Central memory CD8-positive, alpha-beta T cell (primary cell): ENCODE measurements around the gene LMAN1L.

Experiments used
- ATAC-seq: fragments of 150-1000 bp; cut with Tn5 transposase; replicated peaks from 2 replicates; pipeline ENCODE4 v1.10.0; 2022; ENCODE audit warnings: mild to moderate bottlenecking, moderate FRiP score, moderate number of reproducible peaks; ENCODE audit not compliant: poor library complexity, severe bottlenecking; ENCODE audit errors: extremely low read depth
- DNase-seq, 2 donors: peaks; one replicate each; pipeline ENCODE4 v3.0.0; 2021; ENCODE audit warnings: low spot score in 2 of 2
- H3K27ac Mint-ChIP-seq: one replicate; pipeline ENCODE4 v1.8.0; 2022; ENCODE audit warnings: low read depth, mild to moderate bottlenecking, moderate library complexity, mixed read lengths
- H3K27me3 Mint-ChIP-seq: one replicate; pipeline ENCODE4 v1.8.0; 2022; ENCODE audit warnings: mixed read lengths
- H3K36me3 Mint-ChIP-seq: one replicate; pipeline ENCODE4 v1.8.0; 2022; ENCODE audit warnings: mild to moderate bottlenecking, moderate library complexity, mixed read lengths; ENCODE audit not compliant: insufficient read depth
- H3K4me1 Mint-ChIP-seq: one replicate; pipeline ENCODE4 v1.8.0; 2022; ENCODE audit warnings: mixed read lengths
- H3K4me3 Mint-ChIP-seq: one replicate; pipeline ENCODE4 v1.8.0; 2022; ENCODE audit warnings: mild to moderate bottlenecking, moderate library complexity, mixed read lengths
- H3K9me3 Mint-ChIP-seq: one replicate; pipeline ENCODE4 v1.8.0; 2022; ENCODE audit warnings: mixed read lengths

LMAN1L gene

DNA sequence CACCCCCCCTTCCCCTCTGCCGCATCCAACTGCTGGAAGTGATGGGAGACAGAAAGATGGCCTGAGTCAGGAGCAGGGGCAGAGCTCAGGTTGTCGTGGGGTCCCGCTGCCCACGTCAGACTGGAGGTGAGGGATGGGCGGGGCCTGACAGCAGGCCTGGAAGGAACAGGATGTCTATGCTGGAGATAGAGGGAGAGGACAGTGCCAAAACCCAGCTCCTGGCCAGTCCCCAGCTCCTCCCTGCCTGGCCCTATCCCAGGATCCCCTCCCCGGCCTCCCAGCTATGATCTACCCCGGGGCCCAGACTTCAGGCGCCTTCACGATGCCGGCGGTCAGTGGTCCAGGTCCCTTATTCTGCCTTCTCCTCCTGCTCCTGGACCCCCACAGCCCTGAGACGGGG is at the start of gene LMAN1L:
LMAN1L (plus strand) TSS at position 303 of the 400 bp plus-strand sequence; CDS start at position 323, 20 bp downstream.
- ATAC-seq = no peak
- Mint-ChIP-seq H3K4me3 (no peak within 1 kb of the TSS), H3K36me3 (no peaks in the 10 kb centered on the region), H3K27ac (peak within 1 kb of the TSS; percentile 12), H3K27me3 (no peaks in the 10 kb centered on the region), H3K4me1 (peaks cover 26% of the 10 kb centered on the region), H3K9me3 (no peaks in the 10 kb centered on the region)
- DNase-seq = no peak

- Mint-ChIP-seq H3K27me3 (peaks cover 10% of the 10 kb centered on the region), H3K9me3 (no peaks in the 10 kb centered on the region), H3K36me3 (peaks cover 1% of the 10 kb centered on the region), H3K4me1 (no peaks in the 10 kb centered on the region), H3K27ac (no peak overlapping the region), H3K4me3 (no peak overlapping the region)
- DNase-seq (no peak), ATAC-seq (no peak)
These were observed 49.2 kb upstream of the LMAN1L start for GRCh38 chr15:74763416-74763815.

GRCh38 chr15:74767167-74768098 is 45.2 kb upstream of the LMAN1L start:
- Mint-ChIP-seq H3K36me3 (peaks cover 8% of the 10 kb centered on the region), H3K4me3 (no peak overlapping the region), H3K9me3 (no peaks in the 10 kb centered on the region)

DNA sequence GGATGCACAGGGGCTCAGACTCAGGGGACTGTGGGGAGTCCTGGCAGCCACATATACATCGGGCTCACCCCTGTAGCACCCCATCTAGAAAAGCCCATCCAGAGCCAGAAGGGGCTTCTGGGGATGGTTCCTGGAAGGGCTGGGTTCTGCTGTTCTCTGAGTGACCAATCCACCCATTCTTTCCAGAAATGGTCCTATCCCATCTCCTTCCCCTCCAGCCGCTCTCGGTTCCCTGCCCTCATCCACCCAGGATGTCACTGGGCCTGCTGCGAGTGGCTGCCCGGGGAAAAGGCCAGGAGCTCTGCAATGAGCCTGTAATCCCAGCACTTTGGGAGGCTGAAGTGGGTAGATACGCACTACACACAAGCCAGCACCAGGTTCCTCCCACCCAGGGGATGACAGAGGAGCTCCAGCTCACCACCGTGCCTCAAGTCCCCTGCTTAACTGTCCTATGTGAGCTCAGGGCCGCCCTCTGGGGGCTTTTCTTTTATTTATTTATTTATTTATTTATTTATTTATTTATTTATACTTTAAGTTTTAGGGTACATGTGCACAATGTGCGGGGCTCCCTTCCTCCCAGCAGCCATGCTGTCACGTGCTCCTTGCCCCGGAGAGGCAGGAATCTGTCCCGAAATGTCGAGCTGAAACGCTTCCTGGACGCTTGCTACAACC is 44.4 kb upstream of the LMAN1L start:
- no peak overlapping the region for H3K27ac Mint-ChIP-seq
- H3K9me3 Mint-ChIP-seq = no peaks in the 10 kb centered on the region
- no peak overlapping the region for H3K4me3 Mint-ChIP-seq
- DNase-seq = no peak
- ATAC-seq = no peak
- peaks cover 12% of the 10 kb centered on the region for H3K4me1 Mint-ChIP-seq
- H3K36me3 Mint-ChIP-seq = peaks cover 8% of the 10 kb centered on the region
- H3K27me3 Mint-ChIP-seq = peaks cover 3% of the 10 kb centered on the region

More at GRCh38 chr15:74767167-74768098, 45.2 kb upstream of the LMAN1L start:
- DNase-seq (no peak), ATAC-seq (no peak)
- Mint-ChIP-seq H3K27me3 (peaks cover 10% of the 10 kb centered on the region), H3K4me1 (peaks cover 12% of the 10 kb centered on the region), H3K27ac (no peak overlapping the region)

DNA sequence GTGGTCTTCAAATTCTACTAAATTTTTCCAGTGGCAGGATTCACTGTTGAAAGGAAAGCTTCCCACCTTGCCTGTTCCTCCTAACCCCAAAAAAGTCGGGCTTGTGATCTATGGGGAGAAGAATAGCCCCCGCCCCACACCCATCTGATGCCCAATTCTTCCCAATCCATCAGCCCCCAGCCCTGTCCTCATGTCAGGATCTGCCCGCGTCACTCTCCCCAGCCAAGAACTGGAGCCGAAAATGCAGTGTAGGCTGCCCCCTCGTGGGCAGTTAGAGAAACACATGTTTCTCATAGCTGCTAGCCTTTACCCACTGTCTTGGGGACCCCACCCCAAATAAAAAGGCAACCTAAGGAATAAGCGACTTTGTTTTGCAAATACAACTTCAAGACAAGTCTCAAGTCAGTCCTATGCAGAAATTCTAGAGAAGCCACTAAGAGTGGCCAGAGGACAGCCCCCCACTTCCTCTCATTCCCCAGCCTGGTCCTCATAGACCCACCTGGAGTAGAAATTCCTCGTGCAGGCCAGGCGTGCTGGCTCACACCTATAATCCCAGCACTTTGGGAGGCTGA is 43.8 kb upstream of the LMAN1L start:
- H3K36me3 Mint-ChIP-seq = peaks cover 10% of the 10 kb centered on the region

GRCh38 chr15:74769463-74770025 is 43.1 kb upstream of the LMAN1L start:
- H3K4me1 Mint-ChIP-seq = peaks cover 12% of the 10 kb centered on the region
- H3K4me3 Mint-ChIP-seq = no peak overlapping the region
- ATAC-seq (no peak), DNase-seq (no peak)
- no peaks in the 10 kb centered on the region for H3K9me3 Mint-ChIP-seq
- H3K27ac Mint-ChIP-seq = no peak overlapping the region
- peaks cover 10% of the 10 kb centered on the region for H3K36me3 Mint-ChIP-seq
- no peaks in the 10 kb centered on the region for H3K27me3 Mint-ChIP-seq

More for the DNA sequence above, 43.8 kb upstream of the LMAN1L start:
- H3K4me1 Mint-ChIP-seq = peaks cover 12% of the 10 kb centered on the region
- no peaks in the 10 kb centered on the region for H3K9me3 Mint-ChIP-seq
- no peaks in the 10 kb centered on the region for H3K27me3 Mint-ChIP-seq
- H3K27ac Mint-ChIP-seq = no peak overlapping the region
- ATAC-seq (no peak), DNase-seq (peak in 1 of 2 donors; percentile 58)
- no peak overlapping the region for H3K4me3 Mint-ChIP-seq

DNA sequence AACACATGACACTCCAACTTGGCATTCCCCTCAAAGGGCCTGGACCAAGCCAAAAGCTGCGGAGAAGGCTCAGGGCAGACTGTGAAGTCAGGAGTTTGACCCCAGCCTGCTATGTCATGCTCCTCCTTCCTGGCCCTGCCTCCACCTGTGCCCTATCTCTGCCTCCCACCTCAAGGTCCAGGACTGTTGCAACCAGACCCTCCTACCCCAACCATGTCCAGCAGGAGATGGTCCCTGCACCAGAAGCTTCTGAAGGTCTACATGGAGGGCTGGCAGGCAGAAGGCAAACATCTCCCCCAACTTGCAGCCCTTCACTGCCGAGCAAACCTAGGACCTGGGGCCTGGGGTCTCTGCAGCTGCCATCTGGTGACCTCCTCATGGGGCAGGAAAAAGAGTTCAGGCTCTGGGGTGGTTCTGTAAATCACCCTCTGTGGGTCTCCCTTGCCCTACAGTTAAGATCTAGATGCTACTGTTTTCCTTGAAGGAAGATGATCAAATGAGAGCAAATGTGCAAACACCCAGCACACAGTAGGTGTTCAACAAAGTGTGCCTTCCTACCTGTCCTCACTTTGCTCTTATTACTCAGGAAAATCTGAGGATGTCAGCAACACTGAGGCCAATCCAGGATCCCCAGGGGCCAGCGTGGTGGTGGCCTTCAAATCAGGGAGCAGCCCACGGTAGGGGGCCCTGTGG is 42.3 kb upstream of the LMAN1L start:
- Mint-ChIP-seq H3K4me1 (peaks cover 15% of the 10 kb centered on the region), H3K27me3 (no peaks in the 10 kb centered on the region), H3K27ac (no peak overlapping the region), H3K4me3 (no peak overlapping the region), H3K36me3 (peaks cover 10% of the 10 kb centered on the region), H3K9me3 (no peaks in the 10 kb centered on the region)
- DNase-seq = no peak
- ATAC-seq = no peak

DNA sequence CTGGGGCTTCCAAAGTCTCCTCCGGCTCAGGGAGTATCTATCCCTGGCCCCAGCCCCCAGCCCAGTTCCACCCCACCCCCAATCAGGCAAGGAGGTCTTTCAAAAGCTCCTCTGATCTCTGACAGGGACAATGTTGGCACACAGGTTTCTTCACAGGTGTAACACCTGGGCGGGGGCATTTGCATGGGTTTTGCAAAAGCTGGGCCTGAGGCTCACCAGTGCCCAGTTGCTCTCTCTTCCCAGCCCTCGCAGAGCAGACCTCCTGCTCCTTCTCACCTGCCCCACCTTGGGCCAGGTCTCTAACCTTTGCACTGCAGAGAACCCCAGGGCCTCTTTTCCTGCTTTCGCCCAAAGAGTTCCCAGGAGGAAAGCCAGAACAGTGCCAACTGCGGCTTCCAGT is 39.3 kb upstream of the LMAN1L start:
- peaks cover 9% of the 10 kb centered on the region for H3K36me3 Mint-ChIP-seq
- H3K9me3 Mint-ChIP-seq = no peaks in the 10 kb centered on the region
- H3K27me3 Mint-ChIP-seq = no peaks in the 10 kb centered on the region
- ATAC-seq (no peak), DNase-seq (no peak)
- no peak overlapping the region for H3K4me3 Mint-ChIP-seq
- H3K4me1 Mint-ChIP-seq = peaks cover 43% of the 10 kb centered on the region
- no peak overlapping the region for H3K27ac Mint-ChIP-seq

DNA sequence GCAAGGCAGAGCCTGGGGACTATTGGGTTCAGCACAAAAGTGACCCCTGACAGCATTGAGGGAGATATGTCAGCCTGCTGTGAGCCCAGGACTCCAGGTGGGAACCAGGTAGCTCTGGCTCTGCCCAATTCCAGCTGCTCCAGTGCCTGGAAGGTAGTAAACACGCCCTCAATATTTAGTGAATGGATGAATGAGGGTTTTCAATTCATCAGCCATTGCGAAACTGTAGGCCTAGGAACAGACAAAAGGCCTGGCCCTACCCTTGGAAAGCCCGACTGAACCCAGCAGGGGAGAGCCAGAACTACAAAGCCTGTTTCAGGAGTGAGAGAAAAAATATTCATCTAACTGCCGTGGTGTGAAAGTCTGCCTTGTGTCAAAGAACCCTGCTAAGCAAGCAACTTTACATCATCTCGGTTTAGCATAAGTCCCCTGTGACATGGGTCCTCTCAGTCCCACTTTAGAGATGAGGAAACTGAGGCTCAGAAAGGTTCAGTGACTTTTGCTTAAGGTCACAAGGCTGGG is 38.8 kb upstream of the LMAN1L start:
- H3K27ac Mint-ChIP-seq = no peak overlapping the region
- H3K4me1 Mint-ChIP-seq = peaks cover 45% of the 10 kb centered on the region
- H3K9me3 Mint-ChIP-seq = no peaks in the 10 kb centered on the region
- no peaks in the 10 kb centered on the region for H3K27me3 Mint-ChIP-seq
- peaks cover 9% of the 10 kb centered on the region for H3K36me3 Mint-ChIP-seq
- DNase-seq (no peak), ATAC-seq (no peak)
- H3K4me3 Mint-ChIP-seq = no peak overlapping the region

- ATAC-seq (no peak), DNase-seq (no peak)
- H3K4me1 Mint-ChIP-seq = peaks cover 55% of the 10 kb centered on the region
- no peak overlapping the region for H3K4me3 Mint-ChIP-seq
- H3K27me3 Mint-ChIP-seq = no peaks in the 10 kb centered on the region
- peaks cover 9% of the 10 kb centered on the region for H3K36me3 Mint-ChIP-seq
- H3K9me3 Mint-ChIP-seq = no peaks in the 10 kb centered on the region
- H3K27ac Mint-ChIP-seq = peak overlapping the region; percentile 99
These were observed 37.5 kb upstream of the LMAN1L start for GRCh38 chr15:74775132-74775562.

DNA sequence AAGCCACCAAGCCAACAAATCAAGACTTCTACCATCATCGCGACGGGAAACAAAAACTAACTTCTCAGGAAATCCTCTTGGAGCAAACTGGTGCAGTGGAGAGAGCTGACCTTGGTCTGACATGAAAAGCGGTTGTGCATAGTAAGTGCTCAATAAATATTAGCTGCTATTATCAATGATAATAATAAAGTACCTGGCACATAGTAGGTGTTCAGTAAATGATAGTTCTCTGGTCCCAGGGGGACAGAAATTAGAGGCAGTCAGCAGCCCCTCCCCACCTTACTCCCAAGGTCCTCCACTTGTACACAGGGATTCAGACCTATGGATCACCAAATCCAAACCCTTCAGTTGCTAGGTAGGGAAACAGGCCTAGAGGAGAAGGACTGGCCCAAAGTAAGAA is 36.7 kb upstream of the LMAN1L start:
- Mint-ChIP-seq H3K9me3 (no peaks in the 10 kb centered on the region), H3K27ac (peak overlapping the region; percentile 99), H3K4me1 (peaks cover 62% of the 10 kb centered on the region), H3K27me3 (no peaks in the 10 kb centered on the region), H3K36me3 (peaks cover 7% of the 10 kb centered on the region), H3K4me3 (no peak overlapping the region)
- no peak for ATAC-seq
- no peak for DNase-seq
